MCF 10A (cell line): ENCODE data around the gene EVA1A. TPM values are rescaled to one million over a fixed set of nuclear protein-coding genes. Genes with fewer than 3 reads are reported as not detected.

Experiments
- BruUV-seq: library from RNA; stranded (reverse); fragments of 400-500 nt; replicated peaks from 2 replicates; lab custom pipeline; 2021; lab: Mats Ljungman, UMichigan
- CTCF ChIA-PET: fragments of 300-600 bp; sonication (Branson Sonifier 250); formaldehyde crosslinking; extraction: SDS; loops from one replicate; lab custom pipeline; 2021; ENCODE audit warnings: antibody characterized with exemption, inconsistent platforms; lab: Yijun Ruan, JAX
- POLR2A ChIA-PET: fragments of 300-600, 350-650 bp; sonication (Branson Sonifier 250); formaldehyde crosslinking; extraction: SDS; loops from one replicate; lab custom pipeline; 2020; ENCODE audit warnings: antibody characterized with exemption, inconsistent platforms; lab: Yijun Ruan, JAX
- DNase-seq: peaks from one replicate; pipeline ENCODE4 v3.0.0-alpha.2; 2018; ENCODE audit not compliant: unreplicated experiment
- H3K27ac Mint-ChIP-seq: one replicate; pipeline ENCODE4 v1.8.0; 2022; ENCODE audit warnings: mild to moderate bottlenecking, low read depth, mixed read lengths; ENCODE audit not compliant: unreplicated experiment
- H3K27me3 Mint-ChIP-seq: one replicate; pipeline ENCODE4 v1.8.0; 2022; ENCODE audit warnings: mixed read lengths; ENCODE audit not compliant: insufficient read depth, unreplicated experiment
- H3K36me3 Mint-ChIP-seq: one replicate; pipeline ENCODE4 v1.8.0; 2022; ENCODE audit warnings: mild to moderate bottlenecking, moderate library complexity, mixed read lengths; ENCODE audit not compliant: insufficient read depth, unreplicated experiment
- H3K4me1 Mint-ChIP-seq: one replicate; pipeline ENCODE4 v1.8.0; 2022; ENCODE audit warnings: mixed read lengths; ENCODE audit not compliant: insufficient read depth, unreplicated experiment
- H3K4me3 Mint-ChIP-seq: one replicate; pipeline ENCODE4 v1.8.0; 2022; ENCODE audit warnings: mild to moderate bottlenecking, moderate library complexity, mixed read lengths; ENCODE audit not compliant: unreplicated experiment
- H3K9me3 Mint-ChIP-seq: one replicate; pipeline ENCODE4 v1.8.0; 2022; ENCODE audit warnings: mixed read lengths; ENCODE audit not compliant: unreplicated experiment
- intact Hi-C: fragments of 100-400 bp; cut with micrococcal nuclease; formaldehyde crosslinking; loops from 2 replicates; pipeline ENCODE4 v1.14.1; 2022
- total RNA-seq: library from RNA; stranded (reverse); gene quantifications from 2 replicates; pipeline ENCODE4 v1.2.3, GENCODE V29; 2022
- TF ChIP-seq, protein P1 (sequence below): fragments of 200-600 bp; IDR thresholded peaks from one replicate; pipeline ENCODE4 v1.8.0; 2022; ENCODE audit warnings: antibody characterized with exemption, mild to moderate bottlenecking; ENCODE audit not compliant: unreplicated experiment

EVA1A gene
- total RNA-seq, 1 experiment from 2014 or later, result 14.4 TPM

DNA sequence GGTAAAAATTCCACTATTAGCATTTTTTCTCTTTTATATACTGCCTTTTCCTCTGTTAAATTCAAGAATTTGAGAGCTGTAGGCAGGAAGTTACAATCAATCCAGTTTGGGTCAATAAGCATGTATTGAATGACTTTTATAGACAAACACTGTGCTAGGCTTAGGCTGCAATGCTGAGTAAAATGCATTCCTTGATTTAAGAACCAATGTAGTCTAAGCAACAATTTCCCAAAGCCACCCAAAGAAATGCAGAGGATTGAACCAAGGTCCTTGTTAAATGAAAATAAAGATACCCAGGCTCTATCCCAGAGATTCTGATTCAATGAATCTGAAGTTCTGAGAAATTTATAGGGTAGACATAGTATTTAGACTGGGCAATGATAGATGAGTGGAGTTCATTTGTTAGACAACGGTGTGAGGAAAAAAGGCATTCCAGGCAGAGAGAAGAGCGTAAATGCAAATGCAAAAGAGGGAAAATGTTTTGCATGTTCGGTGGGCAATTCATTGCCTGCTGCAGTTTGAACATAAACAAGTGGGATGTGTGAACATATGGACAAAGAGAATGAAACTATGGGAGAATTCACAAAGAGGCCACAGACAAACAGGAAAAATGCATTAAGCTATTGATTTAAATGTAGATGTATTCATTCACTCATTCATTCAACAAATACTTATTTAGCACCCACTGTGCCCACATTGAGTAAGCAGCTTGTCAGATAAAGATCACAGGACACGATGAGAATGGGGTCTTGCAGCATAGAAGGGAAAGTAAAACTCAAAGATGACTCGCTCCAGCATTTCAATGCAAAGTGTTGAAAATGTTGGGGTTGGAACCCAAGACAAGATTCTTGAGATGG lies 107.1 kb downstream of the EVA1A start:
- Mint-ChIP-seq H3K9me3 (peaks cover 3% of the 10 kb centered on the region), H3K27ac (no peak overlapping the region), H3K27me3 (no peaks in the 10 kb centered on the region), H3K4me1 (no peaks in the 10 kb centered on the region), H3K36me3 (no peaks in the 10 kb centered on the region), H3K4me3 (no peak overlapping the region)
- TF ChIP-seq, protein P1, sequence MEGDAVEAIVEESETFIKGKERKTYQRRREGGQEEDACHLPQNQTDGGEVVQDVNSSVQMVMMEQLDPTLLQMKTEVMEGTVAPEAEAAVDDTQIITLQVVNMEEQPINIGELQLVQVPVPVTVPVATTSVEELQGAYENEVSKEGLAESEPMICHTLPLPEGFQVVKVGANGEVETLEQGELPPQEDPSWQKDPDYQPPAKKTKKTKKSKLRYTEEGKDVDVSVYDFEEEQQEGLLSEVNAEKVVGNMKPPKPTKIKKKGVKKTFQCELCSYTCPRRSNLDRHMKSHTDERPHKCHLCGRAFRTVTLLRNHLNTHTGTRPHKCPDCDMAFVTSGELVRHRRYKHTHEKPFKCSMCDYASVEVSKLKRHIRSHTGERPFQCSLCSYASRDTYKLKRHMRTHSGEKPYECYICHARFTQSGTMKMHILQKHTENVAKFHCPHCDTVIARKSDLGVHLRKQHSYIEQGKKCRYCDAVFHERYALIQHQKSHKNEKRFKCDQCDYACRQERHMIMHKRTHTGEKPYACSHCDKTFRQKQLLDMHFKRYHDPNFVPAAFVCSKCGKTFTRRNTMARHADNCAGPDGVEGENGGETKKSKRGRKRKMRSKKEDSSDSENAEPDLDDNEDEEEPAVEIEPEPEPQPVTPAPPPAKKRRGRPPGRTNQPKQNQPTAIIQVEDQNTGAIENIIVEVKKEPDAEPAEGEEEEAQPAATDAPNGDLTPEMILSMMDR, result no peak
- no peak for DNase-seq
- intact Hi-C loops, result no loop called here
- no TSS peak for BruUV-seq
- ChIA-PET POLR2A (interaction anchor here (0.9 kb wide), 1 partner anchor 10 kb away, joined by 3 read pairs; no protein-coding TSS in a partner anchor), CTCF (interaction anchor here (0.6 to 3.8 kb wide), 5 partner anchors 10 to 179 kb away, joined by 3 to 17 read pairs (median 7); no protein-coding TSS in a partner anchor)

DNA sequence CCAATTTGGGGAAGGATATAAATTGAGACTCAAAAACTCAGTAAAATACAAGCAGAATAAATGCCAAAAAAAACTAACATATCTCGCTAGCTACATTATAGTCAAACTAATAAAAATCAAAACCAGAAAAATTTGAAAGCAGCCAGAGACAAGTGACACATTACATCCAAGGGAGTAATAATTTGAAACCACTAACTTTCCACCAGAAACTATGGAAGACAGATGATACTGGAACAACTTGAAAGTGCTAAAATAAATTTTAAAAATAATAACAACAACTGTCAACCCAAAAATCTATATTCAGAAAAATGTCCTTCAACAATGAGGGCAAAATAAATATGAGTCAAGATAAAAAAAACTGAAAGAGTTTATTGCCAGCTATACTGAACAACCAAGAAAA lies 110.7 kb downstream of the EVA1A start:
- Mint-ChIP-seq H3K9me3 (peaks cover 5% of the 10 kb centered on the region), H3K27ac (no peak overlapping the region), H3K4me3 (no peak overlapping the region), H3K36me3 (no peaks in the 10 kb centered on the region), H3K27me3 (no peaks in the 10 kb centered on the region), H3K4me1 (no peaks in the 10 kb centered on the region)
- POLR2A ChIA-PET, result no interaction called here
- TF ChIP-seq, protein P1, result no peak
- BruUV-seq, result no TSS peak
- no peak for DNase-seq
- intact Hi-C loops, result no loop called here
- CTCF ChIA-PET, result interaction anchor here (1.5 kb wide), 1 partner anchor 159 kb away, joined by 7 read pairs; no protein-coding TSS in a partner anchor

DNA sequence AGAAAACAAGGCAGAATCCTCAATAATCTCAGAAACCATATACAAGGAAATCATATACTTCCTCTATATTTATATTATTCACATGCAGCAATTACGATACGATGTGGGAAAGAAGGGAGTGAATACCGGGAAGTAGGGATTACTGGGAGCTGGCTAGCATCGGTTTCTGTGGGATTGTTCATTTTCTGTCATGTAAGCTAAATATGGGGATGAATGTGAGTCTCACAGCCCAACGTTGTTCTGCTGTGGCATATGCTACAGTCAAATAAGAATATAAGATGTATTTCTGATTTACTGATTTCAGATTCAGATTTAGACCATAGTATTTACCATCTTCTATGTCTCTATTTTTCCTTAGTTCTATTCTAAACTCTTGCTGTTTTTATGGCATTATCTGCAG lies 113.6 kb downstream of the EVA1A start:
- no peaks in the 10 kb centered on the region for H3K36me3 Mint-ChIP-seq
- H3K4me3 Mint-ChIP-seq, result no peak overlapping the region
- no peak for DNase-seq
- peaks cover 11% of the 10 kb centered on the region for H3K27me3 Mint-ChIP-seq
- TF ChIP-seq, protein P1, result no peak
- ChIA-PET CTCF (interaction anchor here (0.7 to 0.9 kb wide), 2 partner anchors 18 to 353 kb away, joined by 3 to 4 read pairs; no protein-coding TSS in a partner anchor), POLR2A (no interaction called here)
- H3K4me1 Mint-ChIP-seq, result no peaks in the 10 kb centered on the region
- BruUV-seq, result no TSS peak
- H3K9me3 Mint-ChIP-seq, result peaks cover 5% of the 10 kb centered on the region
- no peak overlapping the region for H3K27ac Mint-ChIP-seq
- intact Hi-C loops, result no loop called here

Other genes starting within 250 kb of the EVA1A start
- gene MRPL19, start 85.8 kb upstream of the EVA1A start, total RNA-seq, result 49.1 and 65.4 TPM in 2 replicates
- 38.5 and 41.3 TPM in 2 replicates for gene GCFC2, start 150.0 kb upstream of the EVA1A start, total RNA-seq